Left lung (tissue), 10 donors: Measurements from ENCODE around the gene DDA1. TPM values are rescaled to one million over a fixed set of nuclear protein-coding genes. Genes with fewer than 3 reads are reported as not detected.

ENCODE experiments used
- ATAC-seq: fragments of 200-7000 bp; cut with Tn5 transposase; one replicate; pipeline ENCODE4 v1.9.1; 2020; ENCODE audit warnings: moderate library complexity
- DNase-seq, 4 donors: peaks; one replicate each; pipeline ENCODE4 v3.0.0-alpha.2; 2013 to 2020
- H3K27ac ChIP-seq, 2 donors: fragments of 200-600 bp; sonication (generic) in 1 of 2; one replicate each; pipeline versions ENCODE4 v1.5.0 to v1.8.0; 2020 to 2021
- H3K27me3 ChIP-seq, 2 donors: fragments of 200-600 bp; sonication (generic) in 1 of 2; one replicate each; pipeline versions ENCODE4 v1.5.0 to v1.8.0; 2020 to 2021
- H3K36me3 ChIP-seq, 2 donors: fragments of 200-600 bp; sonication (generic) in 1 of 2; one replicate each; pipeline versions ENCODE4 v1.5.0 to v1.8.0; 2020 to 2021
- H3K4me1 ChIP-seq, 2 donors: fragments of 200-600 bp; one replicate each; pipeline ENCODE4 v1.8.0; 2021
- H3K4me3 ChIP-seq, 2 donors: fragments of 200-600 bp; sonication (generic) in 1 of 2; one replicate each; pipeline versions ENCODE4 v1.5.0 to v1.8.0; 2020 to 2021; ENCODE audit warnings: mild to moderate bottlenecking in 1 of 2
- H3K9me3 ChIP-seq, 2 donors: fragments of 200-600 bp; sonication (generic) in 1 of 2; one replicate each; pipeline versions ENCODE4 v1.5.0 to v1.8.0; 2020 to 2021
- CTCF ChIP-seq, 2 donors: fragments of 200-600 bp; sonication (generic) in 1 of 2; IDR thresholded peaks; one replicate each; pipeline versions ENCODE4 v1.5.0 to v1.8.0; 2021; ENCODE audit warnings: antibody characterized with exemption in 2 of 2
- intact Hi-C, 2 donors: fragments of 100-400 bp; cut with DNase I; formaldehyde crosslinking; loops; one replicate each; pipeline versions ENCODE4 v1.11.2 to v1.14.2; 2022
- polyA plus RNA-seq, 6 donors: library from polyadenylated mRNA; unstranded; fragments of 120-200 nt; gene quantifications; one replicate each; pipeline ENCODE4 v1.2.1, GENCODE V29; 2013; ENCODE audit not compliant: insufficient read length in 6 of 6
- total RNA-seq, 2 donors: library from RNA; stranded (reverse); fragmentation: NEBNext Ultra II Directional; extraction: Animal tissue kit (Norgen Biotek cat#: 25700); gene quantifications; one replicate each; pipeline ENCODE4 v1.2.1, GENCODE V29; 2021
- donor health status: DM: no; HTN: yes; CAD: no.
- donor health status: DM: no; HTN: no; CAD: no.

Gene DDA1
- total and polyA plus RNA-seq, 8 donors: 24.7 to 44.1 (median 33.0) TPM

- H3K4me3 ChIP-seq: no peak overlapping the region
- H3K27me3 ChIP-seq: no peaks in the 10 kb centered on the region
- H3K9me3 ChIP-seq: no peaks in the 10 kb centered on the region
- intact Hi-C loops: no loop called here
- peak in 1 of 4 donors; percentile 28 for DNase-seq
- H3K36me3 ChIP-seq: peaks cover 0 to 8% of the 10 kb centered on the region in 2 donors
- H3K4me1 ChIP-seq: peaks cover 12 to 28% of the 10 kb centered on the region in 2 donors
- H3K27ac ChIP-seq: no peak overlapping the region
- no peak for ATAC-seq
- no peak for TF ChIP-seq CTCF (IDR thresholded peaks at IDR 0.05)
Measured at GRCh38 chr19:17340302-17340870, 31.0 kb downstream of the DDA1 start.

GRCh38 chr19:17340871-17341357, 31.6 kb downstream of the DDA1 start:
- DNase-seq (no peak), ATAC-seq (no peak)
- no peaks in the 10 kb centered on the region for H3K9me3 ChIP-seq
- H3K27me3 ChIP-seq: no peaks in the 10 kb centered on the region
- peaks cover 0 to 8% of the 10 kb centered on the region in 2 donors for H3K36me3 ChIP-seq
- H3K27ac ChIP-seq: no peak overlapping the region
- no peak overlapping the region for H3K4me3 ChIP-seq
- peaks cover 11 to 23% of the 10 kb centered on the region in 2 donors for H3K4me1 ChIP-seq
- TF ChIP-seq CTCF (IDR thresholded peaks at IDR 0.05): no peak
- intact Hi-C loops: no loop called here

GRCh38 chr19:17341386-17341785, 32.0 kb downstream of the DDA1 start:
- ATAC-seq (no peak), DNase-seq (no peak)
- H3K27ac ChIP-seq: no peak overlapping the region
- no peak overlapping the region for H3K4me3 ChIP-seq
- no peaks in the 10 kb centered on the region for H3K27me3 ChIP-seq
- intact Hi-C loops: no loop called here
- no peaks in the 10 kb centered on the region for H3K9me3 ChIP-seq
- H3K4me1 ChIP-seq: peaks cover 6 to 23% of the 10 kb centered on the region in 2 donors
- H3K36me3 ChIP-seq: peaks cover 0 to 8% of the 10 kb centered on the region in 2 donors
- TF ChIP-seq CTCF (IDR thresholded peaks at IDR 0.05): no peak

GRCh38 chr19:17341845-17342244, 32.5 kb downstream of the DDA1 start:
- Histone ChIP-seq H3K27me3 (no peaks in the 10 kb centered on the region), H3K9me3 (no peaks in the 10 kb centered on the region), H3K4me3 (no peak overlapping the region), H3K27ac (no peak overlapping the region), H3K4me1 (peaks cover 6 to 26% of the 10 kb centered on the region in 2 donors), H3K36me3 (peaks cover 0 to 8% of the 10 kb centered on the region in 2 donors)
- ATAC-seq (no peak), DNase-seq (no peak)
- intact Hi-C loops: no loop called here
- TF ChIP-seq CTCF (IDR thresholded peaks at IDR 0.05): no peak

- TF ChIP-seq CTCF (IDR thresholded peaks at IDR 0.05): peak; percentile 96 to 99
Measured at GRCh38 chr19:17346109-17346671, 36.8 kb downstream of the DDA1 start.

More at GRCh38 chr19:17346109-17346671, 36.8 kb downstream of the DDA1 start:
- Histone ChIP-seq H3K27me3 (peaks cover 0 to 30% of the 10 kb centered on the region in 2 donors), H3K4me3 (no peak overlapping the region), H3K27ac (no peak overlapping the region), H3K36me3 (peaks cover 0 to 6% of the 10 kb centered on the region in 2 donors), H3K9me3 (no peaks in the 10 kb centered on the region), H3K4me1 (peaks cover 0 to 40% of the 10 kb centered on the region in 2 donors)
- peak in 3 of 4 donors; percentile 73 to 94 (median 75) for DNase-seq
- intact Hi-C loops: loop anchor here in 1 of 2 donors (2.0 kb wide), 1 partner anchor 41 kb away; no protein-coding TSS in a partner anchor
- ATAC-seq: peak; percentile 95
